Osteoblast (primary cell): ENCODE results near the gene LRRK2. TPM values are rescaled to one million over a fixed set of nuclear protein-coding genes. Genes with fewer than 3 reads are reported as not detected.
"Not testable (repeated sequence)": the region's sequence is repeated elsewhere in the genome, so short reads cannot be mapped to it uniquely, and the experiment has no call there.

Experiments
- DNase-seq: peaks from one replicate; pipeline ENCODE4 v3.0.0; 2011; ENCODE audit warnings: low spot score, mixed read lengths; ENCODE audit not compliant: insufficient read length; ENCODE audit errors: missing footprints
- H2AFZ ChIP-seq: 2 replicates; pipeline ENCODE4 v1.6.0; 2011; ENCODE audit warnings: mild to moderate bottlenecking, low read length
- H3K27ac ChIP-seq: 2 replicates; pipeline ENCODE4 v1.5.1; 2011; ENCODE audit warnings: mild to moderate bottlenecking, low read depth, low read length, moderate library complexity
- H3K27me3 ChIP-seq: 2 replicates; pipeline ENCODE4 v1.6.0; 2012; ENCODE audit warnings: mild to moderate bottlenecking, control low read depth, inconsistent platforms, low read length, moderate library complexity; ENCODE audit not compliant: insufficient read depth
- H3K36me3 ChIP-seq: 2 replicates; pipeline ENCODE4 v1.5.1; 2011; ENCODE audit warnings: mild to moderate bottlenecking, low read length, control low read depth, moderate library complexity; ENCODE audit not compliant: insufficient read depth
- H3K4me1 ChIP-seq: 2 replicates; pipeline ENCODE4 v1.5.1; 2011; ENCODE audit warnings: mild to moderate bottlenecking, low read length, control low read depth, moderate library complexity; ENCODE audit not compliant: insufficient read depth
- H3K4me2 ChIP-seq: 2 replicates; pipeline ENCODE4 v1.6.0; 2011; ENCODE audit warnings: mild to moderate bottlenecking, low read length; ENCODE audit not compliant: insufficient read depth
- H3K4me3 ChIP-seq: fragments of 200-600 bp; sonication (generic); 3 replicates; pipeline ENCODE4 v1.5.1; 2012; ENCODE audit warnings: mild to moderate bottlenecking, low read length, inconsistent platforms; ENCODE audit not compliant: insufficient read depth
- H3K79me2 ChIP-seq: 2 replicates; pipeline ENCODE4 v1.6.0; 2012; ENCODE audit warnings: mild to moderate bottlenecking, low read length, control low read depth, inconsistent platforms; ENCODE audit not compliant: insufficient read depth
- H3K9me3 ChIP-seq: 2 replicates; pipeline ENCODE4 v1.5.1; 2011; ENCODE audit warnings: low read depth, low read length, control low read depth
- H4K20me1 ChIP-seq: 2 replicates; pipeline ENCODE4 v1.6.0; 2012; ENCODE audit warnings: mild to moderate bottlenecking, low read length, control low read depth; ENCODE audit not compliant: insufficient read depth
- total RNA-seq: library from RNA; depleted of rRNA; stranded (reverse); fragments of >200 nt; gene quantifications from 2 replicates; pipeline ENCODE4 v1.2.3, GENCODE V29; 2012
- TF ChIP-seq, protein P1 (sequence below): IDR thresholded peaks from 2 replicates; pipeline ENCODE4 v1.5.1; 2011; ENCODE audit warnings: mild to moderate bottlenecking, low read depth, low read length, moderate library complexity; ENCODE audit errors: extremely low read depth

Gene LRRK2
- total RNA-seq, 1 donor = 5.1 TPM

GRCh38 chr12:40375076-40375475 lies 150.3 kb downstream of the LRRK2 start:
- Histone ChIP-seq H3K27ac (no peak overlapping the region), H4K20me1 (no peaks in the 10 kb centered on the region), H3K79me2 (no peaks in the 10 kb centered on the region), H3K27me3 (no peaks in the 10 kb centered on the region), H3K4me1 (no peaks in the 10 kb centered on the region), H3K36me3 (no peaks in the 10 kb centered on the region), H3K9me3 (no peaks in the 10 kb centered on the region), H2AFZ (no peak overlapping the region), H3K4me3 (no peak overlapping the region), H3K4me2 (no peak overlapping the region)
- TF ChIP-seq, protein P1, sequence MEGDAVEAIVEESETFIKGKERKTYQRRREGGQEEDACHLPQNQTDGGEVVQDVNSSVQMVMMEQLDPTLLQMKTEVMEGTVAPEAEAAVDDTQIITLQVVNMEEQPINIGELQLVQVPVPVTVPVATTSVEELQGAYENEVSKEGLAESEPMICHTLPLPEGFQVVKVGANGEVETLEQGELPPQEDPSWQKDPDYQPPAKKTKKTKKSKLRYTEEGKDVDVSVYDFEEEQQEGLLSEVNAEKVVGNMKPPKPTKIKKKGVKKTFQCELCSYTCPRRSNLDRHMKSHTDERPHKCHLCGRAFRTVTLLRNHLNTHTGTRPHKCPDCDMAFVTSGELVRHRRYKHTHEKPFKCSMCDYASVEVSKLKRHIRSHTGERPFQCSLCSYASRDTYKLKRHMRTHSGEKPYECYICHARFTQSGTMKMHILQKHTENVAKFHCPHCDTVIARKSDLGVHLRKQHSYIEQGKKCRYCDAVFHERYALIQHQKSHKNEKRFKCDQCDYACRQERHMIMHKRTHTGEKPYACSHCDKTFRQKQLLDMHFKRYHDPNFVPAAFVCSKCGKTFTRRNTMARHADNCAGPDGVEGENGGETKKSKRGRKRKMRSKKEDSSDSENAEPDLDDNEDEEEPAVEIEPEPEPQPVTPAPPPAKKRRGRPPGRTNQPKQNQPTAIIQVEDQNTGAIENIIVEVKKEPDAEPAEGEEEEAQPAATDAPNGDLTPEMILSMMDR = peak; percentile 52
- DNase-seq = no peak

- Histone ChIP-seq H3K79me2 (no peaks in the 10 kb centered on the region), H3K27me3 (no peaks in the 10 kb centered on the region), H3K9me3 (no peaks in the 10 kb centered on the region), H3K4me2 (no peak overlapping the region), H3K27ac (no peak overlapping the region), H3K4me1 (no peaks in the 10 kb centered on the region), H2AFZ (no peak overlapping the region), H4K20me1 (no peaks in the 10 kb centered on the region), H3K36me3 (no peaks in the 10 kb centered on the region), H3K4me3 (no peak overlapping the region)
- TF ChIP-seq, protein P1 = no peak
- DNase-seq = no peak
These were observed 151.9 kb downstream of the LRRK2 start for GRCh38 chr12:40376533-40377267.

DNA sequence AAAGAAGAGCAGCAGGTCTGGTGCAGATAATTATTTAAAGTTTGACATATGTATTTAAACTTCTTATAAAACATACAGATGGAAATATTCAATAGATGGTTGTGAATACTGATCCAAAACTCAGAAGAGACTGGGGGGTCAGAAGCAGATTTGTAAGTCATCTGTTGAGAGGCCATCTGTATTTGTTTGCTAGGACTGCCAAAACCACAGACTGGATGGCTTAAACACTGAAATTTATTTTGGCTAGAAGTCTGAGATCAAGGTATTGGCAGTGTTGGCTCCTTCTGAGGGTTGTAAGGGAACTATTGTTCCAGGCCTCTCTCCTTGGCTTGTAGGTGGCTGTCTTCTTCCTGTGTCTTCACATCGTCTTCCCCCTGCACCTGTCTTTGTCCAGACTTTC lies 153.9 kb downstream of the LRRK2 start:
- TF ChIP-seq, protein P1 = no peak
- H3K4me1 ChIP-seq = no peaks in the 10 kb centered on the region
- H2AFZ ChIP-seq = no peak overlapping the region
- no peaks in the 10 kb centered on the region for H3K36me3 ChIP-seq
- H4K20me1 ChIP-seq = no peaks in the 10 kb centered on the region
- H3K79me2 ChIP-seq = no peaks in the 10 kb centered on the region
- H3K9me3 ChIP-seq = no peaks in the 10 kb centered on the region
- H3K4me3 ChIP-seq = no peak overlapping the region
- DNase-seq = no peak
- H3K27ac ChIP-seq = no peak overlapping the region
- H3K4me2 ChIP-seq = no peak overlapping the region
- H3K27me3 ChIP-seq = no peaks in the 10 kb centered on the region

DNA sequence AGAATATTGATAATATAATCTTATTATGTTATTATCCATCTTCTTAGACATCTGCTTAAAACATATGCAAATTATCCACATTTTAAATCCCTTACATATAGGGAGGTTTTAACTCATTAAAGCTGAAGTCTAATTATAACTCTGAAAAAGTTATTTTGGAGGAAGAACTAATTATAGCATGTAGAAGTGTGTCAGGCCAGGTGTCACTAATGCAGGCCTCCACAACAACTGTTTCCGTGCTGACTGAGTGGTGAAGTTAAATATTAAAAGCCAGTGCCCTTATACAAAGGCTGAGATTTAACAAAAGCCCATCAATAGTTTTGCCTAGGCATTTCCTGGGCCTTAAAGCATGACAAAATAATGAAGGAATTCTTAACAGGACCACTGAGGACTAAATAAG lies 157.4 kb downstream of the LRRK2 start:
- H3K4me2 ChIP-seq = no peak overlapping the region
- H4K20me1 ChIP-seq = no peaks in the 10 kb centered on the region
- H3K9me3 ChIP-seq = no peaks in the 10 kb centered on the region
- H3K4me3 ChIP-seq = no peak overlapping the region
- no peak for DNase-seq
- no peaks in the 10 kb centered on the region for H3K27me3 ChIP-seq
- TF ChIP-seq, protein P1 = no peak
- no peaks in the 10 kb centered on the region for H3K4me1 ChIP-seq
- no peaks in the 10 kb centered on the region for H3K79me2 ChIP-seq
- H3K36me3 ChIP-seq = no peaks in the 10 kb centered on the region
- no peak overlapping the region for H3K27ac ChIP-seq
- no peak overlapping the region for H2AFZ ChIP-seq

- not testable (repeated sequence) for H3K4me1 ChIP-seq, H3K4me2 ChIP-seq, H3K79me2 ChIP-seq, H2AFZ ChIP-seq, H3K36me3 ChIP-seq, H3K27me3 ChIP-seq, H4K20me1 ChIP-seq, H3K4me3 ChIP-seq, H3K9me3 ChIP-seq, DNase-seq, H3K27ac ChIP-seq
These were observed 162.5 kb downstream of the LRRK2 start for GRCh38 chr12:40387279-40387678.
